OCI-LY1 (cell line): Measurements from ENCODE around the gene STAG1.

Experiments used
- H2AFZ ChIP-seq: fragments of 200-600 bp; sonication (generic), shearing (Covaris generic); 2 replicates; pipeline ENCODE4 v1.6.0; 2014; ENCODE audit warnings: antibody characterized with exemption, mild to moderate bottlenecking, low read length
- H3F3A ChIP-seq: fragments of 200-600 bp; sonication (generic), shearing (Covaris generic); 2 replicates; pipeline ENCODE4 v1.6.0; 2014; ENCODE audit warnings: mild to moderate bottlenecking, antibody characterized with exemption, low read length, moderate library complexity; ENCODE audit not compliant: insufficient read depth
- H3K27ac ChIP-seq: fragments of 200-600 bp; sonication (generic); 2 replicates; pipeline ENCODE4 v1.5.1; 2014; ENCODE audit warnings: low read length, mixed run types, mild to moderate bottlenecking, low read depth; ENCODE audit not compliant: poor library complexity, severe bottlenecking
- H3K27me3 ChIP-seq: fragments of 200-600 bp; sonication (generic); 2 replicates; pipeline ENCODE4 v1.6.0; 2014; ENCODE audit warnings: antibody characterized with exemption, mild to moderate bottlenecking, low read length, moderate library complexity; ENCODE audit not compliant: insufficient read depth
- H3K36me3 ChIP-seq: fragments of 200-600 bp; sonication (generic); 2 replicates; pipeline ENCODE4 v1.6.1; 2014; ENCODE audit warnings: mild to moderate bottlenecking, antibody characterized with exemption, low read length, moderate library complexity, mixed read lengths; ENCODE audit not compliant: insufficient read depth
- H3K4me1 ChIP-seq: fragments of 200-600 bp; sonication (generic); 2 replicates; pipeline ENCODE4 v1.5.1; 2014; ENCODE audit warnings: mild to moderate bottlenecking, low read length, moderate library complexity; ENCODE audit not compliant: insufficient read depth, severe bottlenecking
- H3K4me2 ChIP-seq: fragments of 200-600 bp; sonication (generic), shearing (Covaris generic); 2 replicates; pipeline ENCODE4 v1.6.1; 2014; ENCODE audit warnings: low read length
- H3K4me3 ChIP-seq: fragments of 200-600 bp; sonication (generic); 2 replicates; pipeline ENCODE4 v1.5.1; 2014; ENCODE audit warnings: low read length, low read depth, mild to moderate bottlenecking, mixed read lengths; ENCODE audit not compliant: poor library complexity, severe bottlenecking
- H3K79me2 ChIP-seq: fragments of 200-600 bp; shearing (Covaris generic); 2 replicates; pipeline ENCODE4 v1.6.1; 2016; ENCODE audit warnings: mixed run types, low read length, mixed read lengths; ENCODE audit not compliant: insufficient read depth
- H3K9ac ChIP-seq: fragments of 200-600 bp; sonication (generic), shearing (Covaris generic); 2 replicates; pipeline ENCODE4 v1.6.1; 2014; ENCODE audit warnings: mild to moderate bottlenecking, low read length, mixed read lengths
- H3K9me2 ChIP-seq: fragments of 200-600 bp; sonication (generic), shearing (Covaris generic); 2 replicates; pipeline ENCODE4 v1.6.1; 2014; ENCODE audit warnings: low read depth, mild to moderate bottlenecking, low read length, mixed read lengths
- H3K9me3 ChIP-seq: fragments of 200-600 bp; shearing (Covaris generic); 2 replicates; pipeline ENCODE4 v1.6.1; 2014; ENCODE audit warnings: low read length, mixed read lengths
- H4K20me1 ChIP-seq: fragments of 200-600 bp; sonication (generic), shearing (Covaris generic); 2 replicates; pipeline ENCODE4 v1.6.0; 2016; ENCODE audit warnings: mild to moderate bottlenecking, low read length; ENCODE audit not compliant: insufficient read depth
- CTCF ChIP-seq: fragments of 200-600 bp; sonication (generic), shearing (Covaris generic); IDR thresholded peaks from 2 replicates; pipeline ENCODE4 v1.5.1; 2017; ENCODE audit warnings: mild to moderate bottlenecking, antibody characterized with exemption, low read length, moderate library complexity, mixed read lengths
- EZH2 ChIP-seq: fragments of 200-600 bp; sonication (generic), shearing (Covaris generic); IDR thresholded peaks from 2 replicates; pipeline ENCODE4 v1.8.0; 2017; ENCODE audit warnings: borderline replicate concordance, mixed run types, mild to moderate bottlenecking, antibody characterized with exemption, low read length, moderate library complexity, mixed read lengths

STAG1 gene

GRCh38 chr3:136332302-136332701 is 419.9 kb downstream of the STAG1 start:
- Histone ChIP-seq H3F3A (no peaks in the 10 kb centered on the region), H3K4me3 (no peak overlapping the region), H3K4me2 (no peak overlapping the region), H2AFZ (no peak overlapping the region), H3K9me2 (no peaks in the 10 kb centered on the region), H3K4me1 (no peaks in the 10 kb centered on the region), H3K79me2 (no peaks in the 10 kb centered on the region), H4K20me1 (no peaks in the 10 kb centered on the region), H3K36me3 (peaks cover 80% of the 10 kb centered on the region), H3K9ac (no peak overlapping the region), H3K27me3 (no peaks in the 10 kb centered on the region), H3K9me3 (no peaks in the 10 kb centered on the region), H3K27ac (no peak overlapping the region)
- TF ChIP-seq EZH2 (no peak), CTCF (no peak)

GRCh38 chr3:136330900-136331299 is 421.3 kb downstream of the STAG1 start:
- no peaks in the 10 kb centered on the region for H4K20me1 ChIP-seq
- peaks cover 80% of the 10 kb centered on the region for H3K36me3 ChIP-seq
- no peak overlapping the region for H2AFZ ChIP-seq
- H3K4me2 ChIP-seq, result no peak overlapping the region
- no peaks in the 10 kb centered on the region for H3K4me1 ChIP-seq
- H3K27me3 ChIP-seq, result no peaks in the 10 kb centered on the region
- no peaks in the 10 kb centered on the region for H3K9me2 ChIP-seq
- H3K79me2 ChIP-seq, result no peaks in the 10 kb centered on the region
- no peak overlapping the region for H3K4me3 ChIP-seq
- H3K9me3 ChIP-seq, result no peaks in the 10 kb centered on the region
- H3K9ac ChIP-seq, result no peak overlapping the region
- H3F3A ChIP-seq, result no peaks in the 10 kb centered on the region
- H3K27ac ChIP-seq, result no peak overlapping the region
- TF ChIP-seq CTCF (no peak), EZH2 (no peak)

GRCh38 chr3:136329593-136329992 is 422.6 kb downstream of the STAG1 start:
- H3K36me3 ChIP-seq, result peaks cover 77% of the 10 kb centered on the region
- H2AFZ ChIP-seq, result no peak overlapping the region
- H3F3A ChIP-seq, result no peaks in the 10 kb centered on the region
- no peaks in the 10 kb centered on the region for H3K4me1 ChIP-seq
- H3K27me3 ChIP-seq, result no peaks in the 10 kb centered on the region
- H3K9me2 ChIP-seq, result no peaks in the 10 kb centered on the region
- no peak overlapping the region for H3K9ac ChIP-seq
- no peaks in the 10 kb centered on the region for H3K9me3 ChIP-seq
- TF ChIP-seq CTCF (no peak), EZH2 (no peak)
- no peaks in the 10 kb centered on the region for H4K20me1 ChIP-seq
- no peaks in the 10 kb centered on the region for H3K79me2 ChIP-seq
- H3K27ac ChIP-seq, result no peak overlapping the region
- no peak overlapping the region for H3K4me3 ChIP-seq
- no peak overlapping the region for H3K4me2 ChIP-seq
